HepG2 (cell line): ENCODE results near the gene TIMELESS. TPM values are rescaled to one million over a fixed set of nuclear protein-coding genes. Genes with fewer than 3 reads are reported as not detected.

Source experiments
- ATAC-seq: fragments of 200-7000 bp; cut with Tn5 transposase; 3 replicates; pipeline ENCODE4 v1.9.1; 2020; ENCODE audit warnings: mild to moderate bottlenecking, moderate library complexity
- BruUV-seq: library from RNA; stranded (reverse); fragments of 400-500 nt; replicated peaks from 2 replicates; lab custom pipeline; 2021; lab: Mats Ljungman, UMichigan
- CTCF ChIA-PET: fragments of 300-600 bp; formaldehyde crosslinking; extraction: SDS; loops from one replicate; lab custom pipeline; 2021; ENCODE audit warnings: low total read pairs, inconsistent platforms, low intra/inter-chr PET ratio; lab: Yijun Ruan, JAX
- POLR2A ChIA-PET: fragments of 350-600 bp; sonication (Branson Sonifier 250); formaldehyde crosslinking; loops from one replicate; lab custom pipeline; 2020; ENCODE audit warnings: antibody characterized with exemption, inconsistent platforms; lab: Yijun Ruan, JAX
- DNase-seq: peaks from one replicate; pipeline ENCODE4 v3.0.0-alpha.2; 2015; ENCODE audit warnings: low spot score
- FAIRE-seq: peaks from 3 replicates; lab custom pipeline; 2011; peaks lifted over from hg19 to GRCh38; lab: Jason Lieb, UNC
- H2AFZ ChIP-seq: one replicate; pipeline ENCODE4 v1.6.1; 2011; ENCODE audit warnings: low read length, inconsistent platforms
- H3K27ac ChIP-seq: fragments of 300-600 bp; 3 replicates; pipeline ENCODE4 v1.8.0; 2011; ENCODE audit warnings: mixed run types, mild to moderate bottlenecking, mixed read lengths, low read length, inconsistent platforms; ENCODE audit not compliant: insufficient read depth; ENCODE audit errors: extremely low read length
- H3K27me3 ChIP-seq, 2 experiments: fragments of 200-600 bp in 1 of 2; 2 replicates in 1 of 2; 3 replicates in 1 of 2; pipeline versions ENCODE4 v1.6.0 to v1.8.0; 2011; ENCODE audit warnings: low read length in 2 of 2, mild to moderate bottlenecking in 2 of 2, moderate library complexity in 2 of 2, inconsistent platforms in 1 of 2; ENCODE audit not compliant: insufficient read depth in 2 of 2, control insufficient read depth in 1 of 2
- H3K36me3 ChIP-seq, 2 experiments: fragments of 200-600 bp in 1 of 2; replicated peaks in 1 of 2; 2 replicates in 1 of 2; 3 replicates in 1 of 2; pipeline versions ENCODE4 v1.5.1 to v1.8.0; 2011; ENCODE audit warnings: low read length in 2 of 2, inconsistent platforms in 1 of 2; ENCODE audit not compliant: insufficient read depth in 2 of 2, control insufficient read depth in 1 of 2
- H3K4me1 ChIP-seq: 2 replicates; pipeline ENCODE4 v1.5.1; 2012; ENCODE audit warnings: low read length, inconsistent platforms; ENCODE audit not compliant: insufficient read depth
- H3K4me2 ChIP-seq: 2 replicates; pipeline ENCODE4 v1.6.0; 2011; ENCODE audit warnings: low read depth, low read length, inconsistent platforms
- H3K4me3 ChIP-seq, 3 experiments: fragments of 200-600 bp in 1 of 3; sonication (generic), shearing (Covaris generic) in 1 of 3; replicated peaks in 1 of 3; 2 replicates each; pipeline ENCODE4 v1.5.1; 2011 to 2016; ENCODE audit warnings: low read length in 3 of 3, inconsistent platforms in 2 of 3, low read depth in 2 of 3, mild to moderate bottlenecking in 2 of 3, control low read depth in 1 of 3, mixed read lengths in 1 of 3; ENCODE audit not compliant: insufficient read depth in 1 of 3
- H3K79me2 ChIP-seq: one replicate; pipeline ENCODE4 v1.6.1; 2011; ENCODE audit warnings: low read length, inconsistent platforms; ENCODE audit not compliant: insufficient read depth
- H3K9ac ChIP-seq: 2 replicates; pipeline ENCODE4 v1.6.0; 2011; ENCODE audit warnings: mild to moderate bottlenecking, low read depth, low read length, inconsistent platforms; ENCODE audit not compliant: insufficient read depth
- H3K9me3 ChIP-seq: 2 replicates; pipeline ENCODE4 v1.5.1; 2012; ENCODE audit warnings: mild to moderate bottlenecking, low read length
- H4K20me1 ChIP-seq: 2 replicates; pipeline ENCODE4 v1.6.0; 2011; ENCODE audit warnings: inconsistent platforms, mild to moderate bottlenecking, low read length, moderate library complexity; ENCODE audit not compliant: insufficient read depth
- HMGA1 ChIP-seq: sonication (generic); formaldehyde crosslinking; conservative IDR thresholded peaks from 2 replicates; pipeline ENCODE4 v1.4.0; 2020; ENCODE audit warnings: missing genetic modification reagents
- HOXA5 ChIP-seq: sonication (generic); formaldehyde crosslinking; IDR thresholded peaks from 2 replicates; pipeline ENCODE4 v1.4.0; 2020; ENCODE audit warnings: missing genetic modification reagents
- MLLT10 ChIP-seq: sonication (generic); formaldehyde crosslinking; IDR thresholded peaks from 2 replicates; pipeline ENCODE4 v1.4.0; 2020; ENCODE audit warnings: missing genetic modification reagents
- NFKBIZ ChIP-seq: IDR thresholded peaks from 2 replicates; pipeline ENCODE4 v1.6.1; 2018; ENCODE audit warnings: missing genetic modification reagents, missing compliant biosample characterization
- RFX3 ChIP-seq: IDR thresholded peaks from 2 replicates; pipeline ENCODE4 v1.6.1; 2016; ENCODE audit warnings: missing biosample characterization, missing genetic modification reagents
- TBX3 ChIP-seq: fragments of 450-650 bp; IDR thresholded peaks from 2 replicates; pipeline ENCODE4 v1.6.1; 2017; ENCODE audit warnings: antibody characterized with exemption, mild to moderate bottlenecking, inconsistent platforms, borderline replicate concordance
- ZNF10 ChIP-seq: sonication (generic); formaldehyde crosslinking; IDR thresholded peaks from 2 replicates; pipeline ENCODE4 v1.4.0; 2020; ENCODE audit warnings: mild to moderate bottlenecking, low read depth, missing genetic modification reagents, borderline replicate concordance
- ZNF276 ChIP-seq: sonication (generic); formaldehyde crosslinking; IDR thresholded peaks from 2 replicates; pipeline ENCODE4 v1.4.0; 2020; ENCODE audit warnings: mild to moderate bottlenecking, low read depth, missing genetic modification reagents
- ZNF547 ChIP-seq: sonication (generic); formaldehyde crosslinking; IDR thresholded peaks from 2 replicates; pipeline ENCODE4 v1.5.1; 2020; ENCODE audit warnings: mild to moderate bottlenecking, missing genetic modification reagents
- ZNF552 ChIP-seq: sonication (generic); formaldehyde crosslinking; IDR thresholded peaks from 2 replicates; pipeline ENCODE4 v1.9.0; 2022; ENCODE audit warnings: missing genetic modification reagents, mild to moderate bottlenecking, borderline replicate concordance
- ZZZ3 ChIP-seq: sonication (generic); formaldehyde crosslinking; IDR thresholded peaks from 2 replicates; pipeline ENCODE4 v1.4.0; 2020; ENCODE audit warnings: missing genetic modification reagents, mild to moderate bottlenecking, borderline replicate concordance
- WGBS: methylation state at CpG from one replicate; pipeline ENCODE4 v1.1.6; 2017; ENCODE audit warnings: low lambda C conversion rate; 5-methylcytosine and 5-hydroxymethylcytosine counted together
- in situ Hi-C: cut with HindIII; loops from 2 replicates; pipeline ENCODE4 v1.10.0; 2017; ENCODE audit warnings: low pct_unique_long_range_greater_than_20kb; ENCODE audit not compliant: extremely low pct_ligation_motif_present
- intact Hi-C: fragments of 100-400 bp; cut with micrococcal nuclease; formaldehyde crosslinking; loops from one replicate; pipeline ENCODE4 v1.10.0; 2022; ENCODE audit not compliant: unreplicated experiment
- polyA plus RNA-seq, 8 experiments: library from polyadenylated mRNA; depleted of rRNA in 3 of 8; stranded (reverse) in 7 of 8; unstranded in 1 of 8; fragments of >200 nt; fragmentation: Illumina TruSeq in 4 of 8; extraction: Trizol in 4 of 8; gene quantifications; 2 replicates each; pipeline versions ENCODE4 v1.2.1 to v1.2.3, GENCODE V29; 2011 to 2016; ENCODE audit warnings: low read depth in 4 of 8, missing spikeins in 1 of 8, mixed read lengths in 1 of 8; ENCODE audit not compliant: insufficient read depth in 1 of 8
- total RNA-seq, 5 experiments: library from RNA; depleted of rRNA; stranded (reverse); fragments of >200 nt; fragmentation: Illumina TruSeq; extraction: Trizol; gene quantifications; 2 replicates each; pipeline ENCODE4 v1.2.3, GENCODE V29; 2016; ENCODE audit warnings: low read depth in 1 of 5
- TF ChIP-seq, protein P1 (sequence below): IDR thresholded peaks from 2 replicates; pipeline ENCODE4 v1.6.1; 2016; ENCODE audit warnings: low read depth, missing genetic modification reagents, missing compliant biosample characterization
- TF ChIP-seq, protein P2 (sequence below): sonication (generic); formaldehyde crosslinking; IDR thresholded peaks from 2 replicates; pipeline ENCODE4 v1.8.0; 2022; ENCODE audit warnings: missing genetic modification reagents, mild to moderate bottlenecking, borderline replicate concordance
- TF ChIP-seq, protein P3 (sequence below): sonication (generic); formaldehyde crosslinking; IDR thresholded peaks from 2 replicates; pipeline ENCODE4 v1.4.0; 2020; ENCODE audit warnings: mild to moderate bottlenecking, missing genetic modification reagents
- TF ChIP-seq, protein P4 (sequence below): sonication (generic); formaldehyde crosslinking; conservative IDR thresholded peaks from 2 replicates; pipeline ENCODE4 v1.8.1; 2023; ENCODE audit warnings: missing genetic modification reagents

TIMELESS gene
- total and polyA plus RNA-seq, 2 of the 13 experiments (the other 11 are each of a cell fraction or from before 2014, with no cell fraction given), result 4.0 to 20.3 TPM

DNA sequence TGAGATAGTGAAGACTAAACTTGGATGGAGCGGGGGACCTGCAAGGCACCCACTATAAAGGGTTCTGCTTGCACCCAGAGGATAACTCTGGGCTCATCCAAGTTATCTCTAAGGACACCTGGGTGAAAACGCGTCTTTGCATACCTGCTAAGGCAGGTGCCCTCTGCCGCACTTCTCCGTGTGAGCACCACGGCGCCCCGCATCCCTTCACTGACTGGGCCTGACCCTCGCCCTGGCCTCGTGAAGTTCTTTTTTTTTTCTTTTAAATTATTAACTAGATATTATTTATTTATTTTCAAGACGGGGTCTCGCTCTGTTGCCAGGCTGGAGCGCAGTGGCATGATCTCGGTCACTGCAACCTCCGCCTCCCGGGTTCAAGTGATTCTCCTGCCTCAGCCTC lies 66.6 kb downstream of the TIMELESS start:
- Histone ChIP-seq H3K4me3 (no peak overlapping the region), H4K20me1 (no peaks in the 10 kb centered on the region), H3K9me3 (no peaks in the 10 kb centered on the region), H3K79me2 (no peaks in the 10 kb centered on the region), H3K4me1 (peaks cover 37% of the 10 kb centered on the region), H3K9ac (no peak overlapping the region), H3K27me3 (peaks cover 0 to 7% of the 10 kb centered on the region in 2 experiments; a peak in 1 of 5 replicates), H3K4me2 (no peak overlapping the region), H3K27ac (no peak overlapping the region), H3K36me3 (no peaks in the 10 kb centered on the region), H2AFZ (no peak overlapping the region)
- no peak for DNase-seq
- in situ Hi-C loops, result no loop called here
- CTCF ChIA-PET, result no interaction called here
- BruUV-seq, result no TSS peak
- intact Hi-C loops, result no loop called here
- no peak for FAIRE-seq
- POLR2A ChIA-PET, result interaction anchor here (1.2 to 1.4 kb wide), 2 partner anchors 20 to 22 kb away, joined by 3 read pairs; partner anchors contain the start of genes APOF and STAT2
- WGBS, result 54% methylated on average over 16 of the region's 16 CpGs
- no peak for ATAC-seq
- TF ChIP-seq MLLT10 (CRISPR knock-in tag) (no peak), RFX3 (CRISPR knock-in tag) (no peak), TBX3 (no peak), HMGA1 (CRISPR knock-in tag) (no peak), ZNF276 (CRISPR knock-in tag) (no peak), ZNF10 (no peak), ZNF552 (CRISPR knock-in tag) (no peak), ZNF547 (CRISPR knock-in tag) (no peak), ZZZ3 (CRISPR knock-in tag) (no peak), NFKBIZ (CRISPR knock-in tag) (no peak), HOXA5 (no peak)
- TF ChIP-seq, protein P1, sequence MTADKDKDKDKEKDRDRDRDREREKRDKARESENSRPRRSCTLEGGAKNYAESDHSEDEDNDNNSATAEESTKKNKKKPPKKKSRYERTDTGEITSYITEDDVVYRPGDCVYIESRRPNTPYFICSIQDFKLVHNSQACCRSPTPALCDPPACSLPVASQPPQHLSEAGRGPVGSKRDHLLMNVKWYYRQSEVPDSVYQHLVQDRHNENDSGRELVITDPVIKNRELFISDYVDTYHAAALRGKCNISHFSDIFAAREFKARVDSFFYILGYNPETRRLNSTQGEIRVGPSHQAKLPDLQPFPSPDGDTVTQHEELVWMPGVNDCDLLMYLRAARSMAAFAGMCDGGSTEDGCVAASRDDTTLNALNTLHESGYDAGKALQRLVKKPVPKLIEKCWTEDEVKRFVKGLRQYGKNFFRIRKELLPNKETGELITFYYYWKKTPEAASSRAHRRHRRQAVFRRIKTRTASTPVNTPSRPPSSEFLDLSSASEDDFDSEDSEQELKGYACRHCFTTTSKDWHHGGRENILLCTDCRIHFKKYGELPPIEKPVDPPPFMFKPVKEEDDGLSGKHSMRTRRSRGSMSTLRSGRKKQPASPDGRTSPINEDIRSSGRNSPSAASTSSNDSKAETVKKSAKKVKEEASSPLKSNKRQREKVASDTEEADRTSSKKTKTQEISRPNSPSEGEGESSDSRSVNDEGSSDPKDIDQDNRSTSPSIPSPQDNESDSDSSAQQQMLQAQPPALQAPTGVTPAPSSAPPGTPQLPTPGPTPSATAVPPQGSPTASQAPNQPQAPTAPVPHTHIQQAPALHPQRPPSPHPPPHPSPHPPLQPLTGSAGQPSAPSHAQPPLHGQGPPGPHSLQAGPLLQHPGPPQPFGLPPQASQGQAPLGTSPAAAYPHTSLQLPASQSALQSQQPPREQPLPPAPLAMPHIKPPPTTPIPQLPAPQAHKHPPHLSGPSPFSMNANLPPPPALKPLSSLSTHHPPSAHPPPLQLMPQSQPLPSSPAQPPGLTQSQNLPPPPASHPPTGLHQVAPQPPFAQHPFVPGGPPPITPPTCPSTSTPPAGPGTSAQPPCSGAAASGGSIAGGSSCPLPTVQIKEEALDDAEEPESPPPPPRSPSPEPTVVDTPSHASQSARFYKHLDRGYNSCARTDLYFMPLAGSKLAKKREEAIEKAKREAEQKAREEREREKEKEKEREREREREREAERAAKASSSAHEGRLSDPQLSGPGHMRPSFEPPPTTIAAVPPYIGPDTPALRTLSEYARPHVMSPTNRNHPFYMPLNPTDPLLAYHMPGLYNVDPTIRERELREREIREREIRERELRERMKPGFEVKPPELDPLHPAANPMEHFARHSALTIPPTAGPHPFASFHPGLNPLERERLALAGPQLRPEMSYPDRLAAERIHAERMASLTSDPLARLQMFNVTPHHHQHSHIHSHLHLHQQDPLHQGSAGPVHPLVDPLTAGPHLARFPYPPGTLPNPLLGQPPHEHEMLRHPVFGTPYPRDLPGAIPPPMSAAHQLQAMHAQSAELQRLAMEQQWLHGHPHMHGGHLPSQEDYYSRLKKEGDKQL (CRISPR knock-in tag), result no peak
- TF ChIP-seq, protein P2, sequence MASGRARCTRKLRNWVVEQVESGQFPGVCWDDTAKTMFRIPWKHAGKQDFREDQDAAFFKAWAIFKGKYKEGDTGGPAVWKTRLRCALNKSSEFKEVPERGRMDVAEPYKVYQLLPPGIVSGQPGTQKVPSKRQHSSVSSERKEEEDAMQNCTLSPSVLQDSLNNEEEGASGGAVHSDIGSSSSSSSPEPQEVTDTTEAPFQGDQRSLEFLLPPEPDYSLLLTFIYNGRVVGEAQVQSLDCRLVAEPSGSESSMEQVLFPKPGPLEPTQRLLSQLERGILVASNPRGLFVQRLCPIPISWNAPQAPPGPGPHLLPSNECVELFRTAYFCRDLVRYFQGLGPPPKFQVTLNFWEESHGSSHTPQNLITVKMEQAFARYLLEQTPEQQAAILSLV (CRISPR knock-in tag), result no peak
- TF ChIP-seq, protein P3, sequence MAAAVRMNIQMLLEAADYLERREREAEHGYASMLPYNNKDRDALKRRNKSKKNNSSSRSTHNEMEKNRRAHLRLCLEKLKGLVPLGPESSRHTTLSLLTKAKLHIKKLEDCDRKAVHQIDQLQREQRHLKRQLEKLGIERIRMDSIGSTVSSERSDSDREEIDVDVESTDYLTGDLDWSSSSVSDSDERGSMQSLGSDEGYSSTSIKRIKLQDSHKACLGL (CRISPR knock-in tag), result no peak
- TF ChIP-seq, protein P4, sequence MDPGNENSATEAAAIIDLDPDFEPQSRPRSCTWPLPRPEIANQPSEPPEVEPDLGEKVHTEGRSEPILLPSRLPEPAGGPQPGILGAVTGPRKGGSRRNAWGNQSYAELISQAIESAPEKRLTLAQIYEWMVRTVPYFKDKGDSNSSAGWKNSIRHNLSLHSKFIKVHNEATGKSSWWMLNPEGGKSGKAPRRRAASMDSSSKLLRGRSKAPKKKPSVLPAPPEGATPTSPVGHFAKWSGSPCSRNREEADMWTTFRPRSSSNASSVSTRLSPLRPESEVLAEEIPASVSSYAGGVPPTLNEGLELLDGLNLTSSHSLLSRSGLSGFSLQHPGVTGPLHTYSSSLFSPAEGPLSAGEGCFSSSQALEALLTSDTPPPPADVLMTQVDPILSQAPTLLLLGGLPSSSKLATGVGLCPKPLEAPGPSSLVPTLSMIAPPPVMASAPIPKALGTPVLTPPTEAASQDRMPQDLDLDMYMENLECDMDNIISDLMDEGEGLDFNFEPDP (CRISPR knock-in tag), result no peak
